ENCODE results near the gene NRBP1. TPM values are rescaled to one million over a fixed set of nuclear protein-coding genes. Genes with fewer than 3 reads are reported as not detected.

The NRBP1 gene
- total RNA-seq, 1 experiment from 2014 or later = 134 TPM

GRCh38 chr2:27489498-27490397 lies 61.3 kb downstream of the NRBP1 start, which contains the start of gene IFT172:
Gene IFT172, minus strand, starts transcription at chr2:27489743. Its CDS starts 90 bp downstream, at chr2:27489653.
- DNase-seq (ENCODE audit: low read depth) = peak; percentile 99

Other genes with a start within 250 kb of the NRBP1 start
- 94.2 and 249 TPM in 2 replicates for gene ATRAID, start 216.6 kb upstream of the NRBP1 start, total RNA-seq (2014; rRNA removed; shearing (Covaris generic))
- 86.8 and 101 TPM in 2 replicates for gene SLC5A6, start 216.4 kb upstream of the NRBP1 start, total RNA-seq (2014; rRNA removed; shearing (Covaris generic))
- 26.6 and 29.7 TPM in 2 replicates for gene CAD, start 211.3 kb upstream of the NRBP1 start, total RNA-seq (2014; rRNA removed; shearing (Covaris generic))
- 0.11 TPM in 1 of 2 replicates, not detected in the other for gene SLC30A3, start 165.6 kb upstream of the NRBP1 start, total RNA-seq (2014; rRNA removed; shearing (Covaris generic))
- gene DNAJC5G, start 153.2 kb upstream of the NRBP1 start, total RNA-seq (2014; rRNA removed; shearing (Covaris generic)) = not detected in 2 replicates
- not detected in 2 replicates for gene TRIM54, start 146.2 kb upstream of the NRBP1 start, total RNA-seq (2014; rRNA removed; shearing (Covaris generic))
- gene UCN, start 120.2 kb upstream of the NRBP1 start, total RNA-seq (2014; rRNA removed; shearing (Covaris generic)) = 0.11 TPM in 1 of 2 replicates, not detected in the other
- 58.5 and 62.8 TPM in 2 replicates for gene MPV17, start 105.5 kb upstream of the NRBP1 start, total RNA-seq (2014; rRNA removed; shearing (Covaris generic))
- gene GTF3C2, start 71.9 kb upstream of the NRBP1 start, total RNA-seq (2014; rRNA removed; shearing (Covaris generic)) = 36.6 and 49.1 TPM in 2 replicates
- gene EIF2B4, start 58.3 kb upstream of the NRBP1 start, total RNA-seq (2014; rRNA removed; shearing (Covaris generic)) = 40.3 and 49.1 TPM in 2 replicates
- gene SNX17, start 58.0 kb upstream of the NRBP1 start, total RNA-seq (2014; rRNA removed; shearing (Covaris generic)) = 107 and 126 TPM in 2 replicates
- 4.0 and 5.5 TPM in 2 replicates for gene ZNF513, start 47.9 kb upstream of the NRBP1 start, total RNA-seq (2014; rRNA removed; shearing (Covaris generic))
- gene PPM1G, start 19.0 kb upstream of the NRBP1 start, total RNA-seq (2014; rRNA removed; shearing (Covaris generic)) = 197 and 212 TPM in 2 replicates
- gene KRTCAP3, start 13.8 kb downstream of the NRBP1 start, total RNA-seq (2014; rRNA removed; shearing (Covaris generic)) = not detected in 2 replicates
- gene IFT172, start 61.1 kb downstream of the NRBP1 start, total RNA-seq (2014; rRNA removed; shearing (Covaris generic)) = 21.1 and 30.1 TPM in 2 replicates
- gene FNDC4, start 66.6 kb downstream of the NRBP1 start, total RNA-seq (2014; rRNA removed; shearing (Covaris generic)) = 1.9 and 3.7 TPM in 2 replicates
- gene GCKR, start 68.2 kb downstream of the NRBP1 start, total RNA-seq (2014; rRNA removed; shearing (Covaris generic)) = 0.29 and 0.30 TPM in 2 replicates
- 26.1 and 35.5 TPM in 2 replicates for gene ZNF512, start 154.4 kb downstream of the NRBP1 start, total RNA-seq (2014; rRNA removed; shearing (Covaris generic))
- gene CCDC121, start 200.4 kb downstream of the NRBP1 start, total RNA-seq (2014; rRNA removed; shearing (Covaris generic)) = 0.74 and 1.5 TPM in 2 replicates
- 64.6 and 71.0 TPM in 2 replicates for gene GPN1, start 200.4 kb downstream of the NRBP1 start, total RNA-seq (2014; rRNA removed; shearing (Covaris generic))
- gene SUPT7L, start 235.0 kb downstream of the NRBP1 start, total RNA-seq (2014; rRNA removed; shearing (Covaris generic)) = 19.3 and 21.6 TPM in 2 replicates
- 46.3 and 51.6 TPM in 2 replicates for gene SLC4A1AP, start 235.3 kb downstream of the NRBP1 start, total RNA-seq (2014; rRNA removed; shearing (Covaris generic))